Measurements from ENCODE around the gene IFT81. TPM values are rescaled to one million over a fixed set of nuclear protein-coding genes. Genes with fewer than 3 reads are reported as not detected.

The IFT81 gene
- total RNA-seq, 1 donor, result 2.2 TPM

DNA sequence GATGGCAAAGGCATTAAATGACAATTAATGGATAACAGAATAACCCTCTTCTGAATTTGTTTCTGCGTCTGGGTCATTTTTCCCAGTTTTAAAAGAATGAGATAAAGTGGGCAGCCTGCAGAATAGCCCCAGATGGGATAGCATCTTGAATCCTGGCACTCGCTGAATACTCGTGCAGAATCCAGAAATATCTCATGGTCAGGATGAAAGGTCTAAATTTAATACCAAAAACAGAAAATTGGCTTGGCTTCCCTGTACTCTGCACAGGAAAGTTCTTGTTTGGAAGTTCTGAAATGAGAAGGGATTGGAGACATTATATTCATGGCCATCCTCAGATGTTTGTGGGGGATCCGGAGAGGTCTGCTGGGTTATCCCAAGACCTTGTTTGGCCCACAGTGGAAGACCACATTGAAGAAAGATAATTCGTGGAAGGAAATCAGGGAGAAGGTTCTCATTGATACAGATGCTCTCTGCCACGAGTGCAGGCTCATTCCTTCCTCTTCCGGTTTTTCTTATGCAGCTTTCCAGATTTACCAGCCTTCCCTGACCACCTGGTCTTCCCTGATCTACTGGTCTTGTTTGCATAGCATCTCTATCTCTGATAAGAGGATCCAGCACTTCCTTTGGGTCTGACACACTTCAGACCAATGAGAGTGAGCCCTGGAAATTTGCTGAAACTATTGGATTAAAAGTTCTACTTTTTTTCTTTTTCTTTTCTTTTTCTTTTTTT, 6.0 kb upstream of the IFT81 start:
- no peak overlapping the region for H3K4me3 ChIP-seq (ENCODE audit: low read length)
- peaks cover 12% of the 10 kb centered on the region for H3K4me1 ChIP-seq (ENCODE audit: insufficient read depth, low read length)
- no peaks in the 10 kb centered on the region for H3K9me3 ChIP-seq (ENCODE audit: low read depth, low read length)
- H3K27me3 ChIP-seq (ENCODE audit: insufficient read depth, low read length), result no peaks in the 10 kb centered on the region

DNA sequence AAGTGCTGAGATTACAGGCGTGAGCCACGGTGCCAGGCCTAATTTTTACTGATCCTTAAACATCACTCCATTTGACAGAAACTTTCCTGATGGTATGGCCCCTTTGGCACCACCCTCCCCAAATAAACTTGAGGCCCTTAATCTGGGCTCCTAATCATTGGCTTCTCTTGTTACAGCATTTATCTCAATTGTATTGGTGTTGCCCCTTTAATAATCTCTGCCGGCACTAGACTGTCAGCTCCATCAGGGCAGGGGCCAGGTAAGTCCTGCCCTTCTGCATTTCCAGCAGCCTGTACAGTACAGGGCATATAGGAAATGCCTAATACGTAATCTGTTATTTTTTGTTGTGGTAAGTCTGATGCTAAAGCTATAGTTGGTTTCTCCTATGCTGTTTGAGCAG, 1.2 kb upstream of the IFT81 start:
- Histone ChIP-seq H3K27me3 (ENCODE audit: insufficient read depth, low read length) (no peaks in the 10 kb centered on the region), H3K4me1 (ENCODE audit: insufficient read depth, low read length) (peaks cover 22% of the 10 kb centered on the region), H3K4me3 (ENCODE audit: low read length) (no peak overlapping the region), H3K9me3 (ENCODE audit: low read depth, low read length) (no peaks in the 10 kb centered on the region)

DNA sequence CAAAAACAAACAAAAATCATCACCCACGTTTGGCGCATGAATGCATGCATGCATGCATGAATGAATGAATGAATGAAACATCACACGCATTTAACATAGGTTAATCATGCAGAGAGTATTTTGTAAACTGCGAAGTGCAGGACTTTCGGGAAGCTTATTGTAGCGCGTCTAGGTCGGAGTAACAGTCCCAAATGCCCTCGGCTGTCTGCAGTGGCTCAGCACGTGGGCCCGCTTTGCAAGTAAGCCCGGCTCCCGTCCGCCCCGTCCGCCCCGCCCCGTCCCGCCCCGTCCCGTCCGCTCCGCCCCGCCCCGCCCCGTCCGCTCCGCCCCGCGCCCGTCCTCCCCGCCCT, 263 bp upstream of the IFT81 start:
- Histone ChIP-seq H3K9me3 (ENCODE audit: low read depth, low read length) (no peaks in the 10 kb centered on the region), H3K27me3 (ENCODE audit: insufficient read depth, low read length) (no peaks in the 10 kb centered on the region), H3K4me1 (ENCODE audit: insufficient read depth, low read length) (peaks cover 22% of the 10 kb centered on the region), H3K4me3 (ENCODE audit: low read length) (peak overlapping the region; percentile 93)

DNA sequence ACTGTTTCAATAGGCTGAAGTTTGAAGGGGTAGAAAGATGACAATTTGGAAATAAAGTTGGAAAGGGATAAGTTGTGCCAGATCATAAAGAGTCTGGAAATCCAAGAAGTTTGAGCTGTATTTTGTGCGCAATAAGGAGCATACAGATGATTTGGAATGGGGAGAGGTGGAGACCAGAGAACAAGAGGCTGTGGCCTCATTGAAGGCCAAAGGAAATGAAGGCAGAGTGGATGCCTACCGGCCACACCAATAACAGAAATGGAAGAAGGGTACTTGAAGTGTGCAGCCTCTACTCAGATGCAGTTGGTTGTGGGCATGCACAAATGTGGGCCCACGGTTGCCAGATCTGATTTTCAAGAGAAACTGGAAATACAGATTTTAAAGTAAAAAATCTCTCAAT, 2.4 kb downstream of the IFT81 start:
- H3K9me3 ChIP-seq (ENCODE audit: low read depth, low read length), result no peaks in the 10 kb centered on the region
- peaks cover 22% of the 10 kb centered on the region for H3K4me1 ChIP-seq (ENCODE audit: insufficient read depth, low read length)
- H3K4me3 ChIP-seq (ENCODE audit: low read length), result no peak overlapping the region
- no peaks in the 10 kb centered on the region for H3K27me3 ChIP-seq (ENCODE audit: insufficient read depth, low read length)

DNA sequence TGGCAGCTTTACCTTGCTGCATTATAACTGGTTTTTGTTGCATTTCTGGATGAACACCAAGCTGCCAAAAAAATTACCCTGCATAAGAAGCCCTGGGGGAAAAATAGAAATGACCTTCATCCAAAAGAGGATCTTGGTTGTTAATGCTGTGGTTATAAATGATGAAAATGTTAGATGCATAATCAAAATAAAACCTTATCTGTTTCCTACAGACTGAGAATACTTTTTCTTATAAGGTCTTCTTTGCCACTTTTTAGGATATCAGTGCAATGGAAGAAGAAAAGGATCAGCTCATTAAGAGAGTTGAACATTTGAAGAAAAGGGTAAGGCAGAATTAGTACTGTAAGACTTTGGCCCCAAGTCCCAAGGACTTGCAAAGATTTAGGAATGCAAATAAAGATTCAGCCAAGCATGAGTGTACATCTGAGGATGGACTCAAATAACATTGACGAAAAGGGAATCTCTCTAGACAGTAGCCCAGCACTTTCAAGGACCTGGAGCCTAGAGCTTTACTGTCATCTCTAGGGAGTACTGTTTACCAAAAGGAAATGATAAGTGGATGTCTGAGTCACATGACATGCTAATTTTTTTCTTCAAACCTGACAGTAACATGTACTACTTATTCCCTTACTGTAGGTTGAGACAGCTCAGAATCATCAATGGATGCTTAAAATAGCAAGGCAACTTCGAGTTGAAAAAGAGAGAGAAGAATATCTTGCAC, 10.7 kb downstream of the IFT81 start:
- no peaks in the 10 kb centered on the region for H3K27me3 ChIP-seq (ENCODE audit: insufficient read depth, low read length)
- H3K9me3 ChIP-seq (ENCODE audit: low read depth, low read length), result no peaks in the 10 kb centered on the region
- H3K4me3 ChIP-seq (ENCODE audit: low read length), result no peak overlapping the region
- H3K4me1 ChIP-seq (ENCODE audit: insufficient read depth, low read length), result no peaks in the 10 kb centered on the region

DNA sequence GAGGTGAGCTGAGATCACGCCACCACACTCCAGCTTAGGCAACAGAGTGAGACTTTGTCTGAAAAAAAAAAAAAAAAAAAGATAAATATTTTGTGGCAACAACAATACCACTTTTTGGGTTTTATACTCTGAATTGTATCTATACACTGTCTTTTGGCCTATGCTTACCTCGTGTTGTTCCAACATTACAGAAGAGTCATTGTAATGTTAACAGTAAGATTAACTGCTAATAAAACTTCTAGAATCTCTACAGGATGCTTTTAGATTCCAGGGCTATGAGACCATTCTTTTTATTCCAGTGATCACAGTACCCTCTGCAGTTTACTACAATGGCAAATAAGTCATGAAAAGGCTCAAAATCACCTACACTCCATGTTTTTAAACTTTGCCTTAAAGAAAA, 11.6 kb downstream of the IFT81 start:
- no peaks in the 10 kb centered on the region for H3K4me1 ChIP-seq (ENCODE audit: insufficient read depth, low read length)
- H3K27me3 ChIP-seq (ENCODE audit: insufficient read depth, low read length), result no peaks in the 10 kb centered on the region
- H3K9me3 ChIP-seq (ENCODE audit: low read depth, low read length), result no peaks in the 10 kb centered on the region
- H3K4me3 ChIP-seq (ENCODE audit: low read length), result no peak overlapping the region

DNA sequence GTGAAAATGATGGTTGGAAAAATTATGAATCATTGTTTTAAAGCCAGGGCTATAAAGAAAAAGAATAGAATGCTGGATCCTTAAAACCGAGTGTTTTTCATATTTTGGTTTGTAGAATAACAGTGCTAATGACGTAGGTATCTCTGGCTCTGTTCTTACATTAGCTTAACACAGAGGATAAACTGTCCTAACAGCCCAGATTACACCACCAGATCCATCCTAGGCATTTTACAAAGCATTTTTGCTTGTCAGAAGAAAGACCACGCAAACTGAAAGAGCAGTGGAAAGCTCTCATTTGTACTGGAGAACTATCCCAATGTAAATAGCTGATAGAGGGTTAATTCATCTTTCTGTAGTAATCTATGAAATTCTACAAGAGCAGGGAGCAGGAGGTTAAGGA, 13.6 kb downstream of the IFT81 start:
- Histone ChIP-seq H3K4me1 (ENCODE audit: insufficient read depth, low read length) (no peaks in the 10 kb centered on the region), H3K4me3 (ENCODE audit: low read length) (no peak overlapping the region), H3K9me3 (ENCODE audit: low read depth, low read length) (no peaks in the 10 kb centered on the region), H3K27me3 (ENCODE audit: insufficient read depth, low read length) (no peaks in the 10 kb centered on the region)

DNA sequence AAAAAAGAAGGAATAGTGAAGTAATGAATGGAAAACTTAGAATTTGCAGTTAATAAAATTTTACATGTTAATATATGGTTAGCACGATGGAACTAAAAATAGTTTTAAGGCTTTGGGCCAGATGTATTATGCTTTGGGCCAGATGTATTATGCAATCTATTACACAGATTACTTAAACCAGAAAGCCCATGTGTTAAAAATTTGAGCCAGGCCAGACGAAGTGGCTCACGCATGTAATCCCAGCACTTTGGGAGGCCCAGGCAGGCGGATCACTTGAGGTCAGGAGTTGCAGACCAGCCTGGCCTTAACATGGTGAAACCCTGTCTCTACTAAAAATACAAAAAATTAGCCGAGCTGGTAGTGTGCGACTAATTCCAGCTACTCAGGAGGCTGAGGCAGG, 17.2 kb downstream of the IFT81 start:
- Histone ChIP-seq H3K9me3 (ENCODE audit: low read depth, low read length) (no peaks in the 10 kb centered on the region), H3K4me1 (ENCODE audit: insufficient read depth, low read length) (no peaks in the 10 kb centered on the region), H3K27me3 (ENCODE audit: insufficient read depth, low read length) (no peaks in the 10 kb centered on the region), H3K4me3 (ENCODE audit: low read length) (no peak overlapping the region)

DNA sequence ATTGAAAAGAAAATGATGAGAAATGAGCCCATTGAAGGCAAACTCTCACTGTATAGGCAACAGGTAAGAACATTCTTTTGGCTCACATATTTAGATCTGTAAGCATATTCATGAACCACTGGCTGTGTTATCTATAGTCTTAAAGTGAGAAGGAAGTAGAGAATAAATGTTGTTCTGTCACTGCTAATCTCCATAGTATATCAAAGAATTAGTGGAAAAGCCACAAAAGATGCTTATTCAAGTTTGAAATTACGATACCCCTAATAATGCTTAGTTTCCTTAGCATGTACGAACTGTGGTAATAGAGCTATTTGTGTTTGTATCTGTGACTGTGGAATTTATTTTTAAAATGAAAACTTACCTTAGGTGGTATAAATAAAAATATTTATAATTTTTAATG, 22.8 kb downstream of the IFT81 start:
- Histone ChIP-seq H3K27me3 (ENCODE audit: insufficient read depth, low read length) (no peaks in the 10 kb centered on the region), H3K4me1 (ENCODE audit: insufficient read depth, low read length) (peaks cover 7% of the 10 kb centered on the region), H3K9me3 (ENCODE audit: low read depth, low read length) (no peaks in the 10 kb centered on the region), H3K4me3 (ENCODE audit: low read length) (no peak overlapping the region)

DNA sequence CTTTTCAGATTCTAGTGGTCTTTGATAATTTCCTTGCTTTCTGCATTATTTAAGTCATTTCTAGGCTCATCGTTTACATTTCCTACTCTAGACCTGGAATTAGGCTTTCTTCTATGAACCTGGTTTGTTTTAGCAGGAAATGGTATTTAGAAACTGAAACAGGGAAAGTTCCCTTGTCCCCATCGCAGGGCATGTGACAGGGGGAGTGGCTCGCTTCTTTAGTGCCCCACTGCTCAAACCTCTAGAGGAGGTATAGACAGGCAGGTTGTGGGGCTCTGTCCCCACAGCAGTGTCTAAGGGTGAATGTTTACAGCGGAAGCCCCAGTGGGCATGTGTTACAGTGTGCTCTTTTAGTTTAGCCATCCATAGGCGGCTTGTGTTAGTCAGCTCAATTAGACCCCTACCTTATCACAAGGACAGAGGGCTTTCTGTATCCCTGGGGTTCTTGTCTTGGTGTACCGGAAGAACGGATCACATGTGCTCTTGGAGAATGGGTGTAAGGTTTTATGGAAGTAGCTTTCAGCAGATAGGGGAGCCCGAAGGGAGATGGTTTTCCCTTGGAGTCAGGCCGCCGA, 25.0 kb downstream of the IFT81 start:
- Histone ChIP-seq H3K9me3 (ENCODE audit: low read depth, low read length) (no peaks in the 10 kb centered on the region), H3K4me1 (ENCODE audit: insufficient read depth, low read length) (peaks cover 7% of the 10 kb centered on the region), H3K27me3 (ENCODE audit: insufficient read depth, low read length) (no peaks in the 10 kb centered on the region), H3K4me3 (ENCODE audit: low read length) (no peak overlapping the region)

DNA sequence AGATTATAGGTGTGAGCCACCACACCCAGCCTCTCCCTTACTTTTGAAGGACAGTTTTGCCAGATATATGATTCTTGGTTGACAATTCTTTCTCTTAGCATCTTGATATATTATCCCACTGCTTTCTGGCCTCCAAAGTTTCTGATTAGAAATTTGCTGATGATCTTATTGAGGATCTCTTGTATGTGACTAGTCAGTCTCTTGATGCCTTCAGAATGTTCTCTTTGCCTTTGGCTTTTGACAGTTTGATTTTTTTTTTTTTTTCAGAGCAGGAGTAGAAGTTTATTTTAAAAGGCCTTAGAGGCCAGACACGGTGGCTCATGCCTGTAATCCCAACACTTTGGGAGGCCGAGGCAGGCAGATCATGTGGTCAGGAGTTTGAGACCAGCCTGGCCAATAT, 32.6 kb downstream of the IFT81 start:
- no peaks in the 10 kb centered on the region for H3K27me3 ChIP-seq (ENCODE audit: insufficient read depth, low read length)
- H3K4me1 ChIP-seq (ENCODE audit: insufficient read depth, low read length), result no peaks in the 10 kb centered on the region
- peaks cover 5% of the 10 kb centered on the region for H3K9me3 ChIP-seq (ENCODE audit: low read depth, low read length)
- H3K4me3 ChIP-seq (ENCODE audit: low read length), result no peak overlapping the region

DNA sequence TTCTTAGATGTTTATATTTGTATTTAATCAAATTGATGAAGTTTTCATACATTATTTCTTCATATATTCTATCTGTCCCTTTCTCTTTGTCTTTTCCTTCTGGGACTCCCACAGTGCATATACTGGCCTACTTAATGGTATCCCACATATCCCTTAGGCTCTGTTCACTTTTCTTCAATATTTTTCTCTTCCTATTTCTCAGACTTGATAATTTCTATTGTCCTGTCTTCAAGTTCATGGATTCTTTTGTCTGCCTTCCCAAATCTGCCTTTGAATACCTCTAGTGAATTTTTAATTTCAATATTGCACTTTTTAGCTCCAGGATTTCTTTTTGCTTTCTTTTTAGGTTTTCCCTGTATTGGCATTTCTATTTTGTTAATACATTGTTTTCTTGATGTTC, 33.4 kb downstream of the IFT81 start:
- peaks cover 5% of the 10 kb centered on the region for H3K9me3 ChIP-seq (ENCODE audit: low read depth, low read length)
- H3K4me1 ChIP-seq (ENCODE audit: insufficient read depth, low read length), result no peaks in the 10 kb centered on the region
- no peaks in the 10 kb centered on the region for H3K27me3 ChIP-seq (ENCODE audit: insufficient read depth, low read length)
- H3K4me3 ChIP-seq (ENCODE audit: low read length), result no peak overlapping the region

DNA sequence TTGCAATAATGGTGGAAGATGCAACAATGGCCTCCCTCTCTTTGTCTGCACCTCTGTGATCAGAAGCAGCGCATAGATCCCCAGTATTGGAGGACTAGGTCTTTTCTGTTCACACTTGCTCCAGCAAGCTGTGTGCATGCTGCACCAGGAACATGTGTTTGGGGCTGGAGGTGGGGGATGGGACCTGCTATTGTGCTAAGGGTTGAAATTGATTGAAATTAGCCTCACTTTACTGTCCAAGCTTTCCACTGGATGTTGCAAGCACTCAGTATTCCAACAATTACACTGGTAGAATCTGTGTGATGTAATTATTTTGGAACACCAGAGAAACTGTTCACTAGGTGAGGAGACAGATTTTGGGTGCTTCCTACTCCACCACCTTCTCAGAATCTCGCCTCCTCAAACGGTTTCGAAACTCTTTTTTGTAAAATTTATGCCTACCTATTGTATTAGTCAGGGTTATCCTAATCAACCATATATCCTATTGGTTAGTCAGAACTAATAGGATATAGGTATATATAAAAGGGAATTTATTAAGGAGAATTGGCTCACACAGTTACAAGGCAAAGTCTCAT, 35.6 kb downstream of the IFT81 start:
- no peak overlapping the region for H3K4me3 ChIP-seq (ENCODE audit: low read length)
- H3K4me1 ChIP-seq (ENCODE audit: insufficient read depth, low read length), result no peaks in the 10 kb centered on the region
- peaks cover 5% of the 10 kb centered on the region for H3K9me3 ChIP-seq (ENCODE audit: low read depth, low read length)
- no peaks in the 10 kb centered on the region for H3K27me3 ChIP-seq (ENCODE audit: insufficient read depth, low read length)

DNA sequence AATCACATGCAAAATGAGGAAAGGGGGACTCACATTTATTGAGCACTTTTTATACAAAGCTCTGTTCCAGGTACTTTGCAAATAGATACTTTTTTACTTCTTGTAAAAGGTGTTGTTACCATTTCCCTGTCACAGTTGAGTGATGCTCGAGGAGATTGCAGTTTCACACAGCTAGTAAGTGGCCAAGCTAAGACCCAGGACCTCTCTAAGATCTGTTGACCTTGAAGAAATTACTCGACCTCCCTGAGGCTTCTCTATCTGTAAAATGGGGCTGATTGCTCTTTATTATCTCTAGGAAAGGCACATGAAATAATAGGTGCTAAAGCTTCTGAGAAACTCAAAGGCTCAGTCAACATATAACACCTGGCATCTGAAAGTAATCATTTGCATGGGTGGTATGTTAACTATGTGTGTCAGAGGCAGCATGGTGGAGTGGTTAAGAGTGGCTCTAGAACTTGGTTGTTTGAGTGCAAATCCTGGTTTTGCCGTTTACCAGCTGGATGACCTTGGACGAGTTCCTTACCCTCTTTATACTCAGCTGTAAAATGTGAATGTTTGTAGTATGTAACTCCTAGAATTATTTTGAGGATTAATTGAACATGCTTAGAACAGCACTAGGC, 41.5 kb downstream of the IFT81 start:
- Histone ChIP-seq H3K27me3 (ENCODE audit: insufficient read depth, low read length) (no peaks in the 10 kb centered on the region), H3K4me1 (ENCODE audit: insufficient read depth, low read length) (no peaks in the 10 kb centered on the region), H3K9me3 (ENCODE audit: low read depth, low read length) (no peaks in the 10 kb centered on the region), H3K4me3 (ENCODE audit: low read length) (no peak overlapping the region)

DNA sequence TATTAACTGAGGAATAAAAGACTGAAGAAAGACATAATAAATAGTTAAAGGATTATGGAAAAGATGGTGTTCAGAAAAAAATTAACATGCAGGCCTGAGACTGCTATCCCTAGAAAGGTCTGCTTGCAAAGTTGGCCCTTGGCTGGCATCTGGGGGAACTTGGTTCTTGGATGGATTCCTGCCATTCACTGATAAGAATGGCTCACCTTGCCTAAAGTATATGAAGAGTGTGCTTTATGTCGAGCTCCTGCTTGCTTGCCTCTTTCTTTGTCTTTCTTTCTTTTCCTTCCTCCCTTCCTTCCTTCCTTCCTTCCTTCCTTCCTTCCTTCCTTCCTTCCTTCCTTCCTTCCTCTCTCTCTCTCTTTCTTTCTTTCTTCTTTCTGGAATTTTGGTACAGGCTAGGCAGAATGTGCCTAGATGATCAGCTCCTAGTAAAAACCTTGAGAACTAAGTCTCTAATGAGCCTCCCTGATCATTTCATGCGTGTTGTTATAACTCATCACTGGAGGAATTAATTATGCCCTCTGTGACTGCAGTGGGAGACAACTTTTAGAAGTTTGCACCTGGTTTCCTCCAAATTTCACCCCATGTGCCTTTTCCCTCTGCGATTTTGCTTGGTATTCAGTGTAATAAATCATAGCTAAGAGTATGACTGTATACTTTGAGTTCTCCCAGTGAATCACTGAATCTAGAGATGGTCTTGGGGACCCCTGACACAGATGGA, 44.7 kb downstream of the IFT81 start:
- Histone ChIP-seq H3K4me3 (ENCODE audit: low read length) (no peak overlapping the region), H3K27me3 (ENCODE audit: insufficient read depth, low read length) (no peaks in the 10 kb centered on the region), H3K4me1 (ENCODE audit: insufficient read depth, low read length) (no peaks in the 10 kb centered on the region), H3K9me3 (ENCODE audit: low read depth, low read length) (no peaks in the 10 kb centered on the region)
